Fibroblast of mammary gland (primary cell): ENCODE results near the gene PDE3B.

Experiments
- DNase-seq: peaks from one replicate; pipeline ENCODE4 v3.0.0-alpha.2; 2010; ENCODE audit warnings: low read depth
- H3K4me3 ChIP-seq: 2 replicates; pipeline ENCODE4 v1.5.1; 2011; ENCODE audit warnings: low read depth, mild to moderate bottlenecking, low read length, moderate library complexity; ENCODE audit not compliant: control insufficient read depth
- CTCF ChIP-seq: conservative IDR thresholded peaks from 2 replicates; pipeline ENCODE4 v1.5.1; 2011; ENCODE audit warnings: low read depth, low read length, inconsistent platforms; ENCODE audit not compliant: control insufficient read depth, insufficient read depth

PDE3B gene

GRCh38 chr11:14916403-14916802 lies 272.8 kb downstream of the PDE3B start:
- H3K4me3 ChIP-seq: no peak overlapping the region
- no peak for DNase-seq
- no peak for TF ChIP-seq CTCF
